SH-SY5Y (cell line): Measurements from ENCODE around the gene PCDHB16.

Experiments used
- GATA2 ChIP-seq: IDR thresholded peaks from 2 replicates; pipeline ENCODE4 v1.6.1; 2011; ENCODE audit warnings: mild to moderate bottlenecking, low read depth, low read length
- GATA3 ChIP-seq: IDR thresholded peaks from 2 replicates; pipeline ENCODE4 v1.6.1; 2011; ENCODE audit warnings: low read depth, mild to moderate bottlenecking, low read length, moderate library complexity

GRCh38 chr5:141150993-141151325 lies 31.2 kb upstream of the PCDHB16 start:
- TF ChIP-seq GATA2 (no peak), GATA3 (no peak)
